CD4-positive, alpha-beta memory T cell (primary cell): Measurements from ENCODE around the gene TPPP. TPM values are rescaled to one million over a fixed set of nuclear protein-coding genes. Genes with fewer than 3 reads are reported as not detected.

ENCODE experiments used
- CTCF ChIA-PET: fragments of 350-600 bp; sonication (Branson Sonifier 250); formaldehyde crosslinking; loops from one replicate; lab custom pipeline; 2021; ENCODE audit warnings: inconsistent platforms; ENCODE audit not compliant: partially characterized antibody; lab: Charles Lee
- POLR2A ChIA-PET: fragments of 350-600 bp; sonication (Branson Sonifier 250); formaldehyde crosslinking; loops from one replicate; lab custom pipeline; 2021; ENCODE audit not compliant: partially characterized antibody; lab: Charles Lee
- DNase-seq, 5 donors: peaks; one replicate each; pipeline versions ENCODE4 v3.0.0 to v3.0.0-alpha.2; 2020 to 2022; ENCODE audit warnings: mixed read lengths in 1 of 5
- H3K27ac ChIP-seq: one replicate; pipeline ENCODE4 v1.7.0; 2013; ENCODE audit warnings: low read depth, low read length
- H3K27me3 ChIP-seq: 2 replicates; pipeline ENCODE4 v1.7.0; 2013; ENCODE audit warnings: mild to moderate bottlenecking, low read length, moderate library complexity; ENCODE audit not compliant: insufficient read depth
- H3K36me3 ChIP-seq: 2 replicates; pipeline ENCODE4 v1.7.0; 2013; ENCODE audit warnings: mild to moderate bottlenecking, low read length, moderate library complexity; ENCODE audit not compliant: insufficient read depth
- H3K4me1 ChIP-seq: 2 replicates; pipeline ENCODE4 v1.7.0; 2013; ENCODE audit warnings: mild to moderate bottlenecking, low read length, moderate library complexity; ENCODE audit not compliant: insufficient read depth
- H3K4me3 ChIP-seq, 2 donors: one replicate each; pipeline ENCODE4 v1.7.0; 2013; ENCODE audit warnings: low read length in 2 of 2, mild to moderate bottlenecking in 1 of 2
- H3K9me3 ChIP-seq, 2 donors: one replicate each; pipeline ENCODE4 v1.7.0; 2013; ENCODE audit warnings: low read length in 2 of 2, control low read depth in 1 of 2; ENCODE audit not compliant: control insufficient read depth in 1 of 2
- H3K27ac Mint-ChIP-seq, 7 donors: one replicate each; pipeline ENCODE4 v1.8.0; 2020 to 2021; ENCODE audit warnings: mixed read lengths in 7 of 7, mild to moderate bottlenecking in 6 of 7, inconsistent platforms in 3 of 7, moderate library complexity in 3 of 7
- H3K27me3 Mint-ChIP-seq, 2 donors: one replicate each; pipeline ENCODE4 v1.8.0; 2020 to 2021; ENCODE audit warnings: mixed read lengths in 2 of 2
- H3K36me3 Mint-ChIP-seq, 2 donors: one replicate each; pipeline ENCODE4 v1.8.0; 2020 to 2021; ENCODE audit warnings: mixed read lengths in 2 of 2, inconsistent platforms in 1 of 2, mild to moderate bottlenecking in 1 of 2
- H3K4me1 Mint-ChIP-seq, 4 donors: one replicate each; pipeline ENCODE4 v1.8.0; 2020 to 2021; ENCODE audit warnings: mixed read lengths in 4 of 4, mild to moderate bottlenecking in 1 of 4
- H3K4me3 Mint-ChIP-seq, 8 donors: one replicate each; pipeline ENCODE4 v1.8.0; 2020 to 2021; ENCODE audit warnings: mixed read lengths in 8 of 8, mild to moderate bottlenecking in 7 of 8, moderate library complexity in 6 of 8, inconsistent platforms in 3 of 8
- H3K9me3 Mint-ChIP-seq, 8 donors: one replicate each; pipeline ENCODE4 v1.8.0; 2020 to 2021; ENCODE audit warnings: mixed read lengths in 8 of 8, mild to moderate bottlenecking in 5 of 8, inconsistent platforms in 3 of 8, moderate library complexity in 1 of 8
- intact Hi-C: fragments of 100-400 bp; cut with micrococcal nuclease; formaldehyde crosslinking; loops from one replicate; pipeline ENCODE4 v1.15.1; 2023
- polyA plus RNA-seq, 2 donors: library from polyadenylated mRNA; unstranded; fragments of 300-500 nt; fragmentation: Illumina TruSeq; gene quantifications; one replicate each; pipeline ENCODE4 v1.2.3, GENCODE V29; 2021
- total RNA-seq, 2 experiments: library from RNA; stranded (reverse); gene quantifications; one replicate each; pipeline ENCODE4 v1.2.3, GENCODE V29; 2021

TPPP gene
- total and polyA plus RNA-seq, 4 experiments from 2014 or later = 0.36 to 3.3 (median 1.1) TPM

DNA sequence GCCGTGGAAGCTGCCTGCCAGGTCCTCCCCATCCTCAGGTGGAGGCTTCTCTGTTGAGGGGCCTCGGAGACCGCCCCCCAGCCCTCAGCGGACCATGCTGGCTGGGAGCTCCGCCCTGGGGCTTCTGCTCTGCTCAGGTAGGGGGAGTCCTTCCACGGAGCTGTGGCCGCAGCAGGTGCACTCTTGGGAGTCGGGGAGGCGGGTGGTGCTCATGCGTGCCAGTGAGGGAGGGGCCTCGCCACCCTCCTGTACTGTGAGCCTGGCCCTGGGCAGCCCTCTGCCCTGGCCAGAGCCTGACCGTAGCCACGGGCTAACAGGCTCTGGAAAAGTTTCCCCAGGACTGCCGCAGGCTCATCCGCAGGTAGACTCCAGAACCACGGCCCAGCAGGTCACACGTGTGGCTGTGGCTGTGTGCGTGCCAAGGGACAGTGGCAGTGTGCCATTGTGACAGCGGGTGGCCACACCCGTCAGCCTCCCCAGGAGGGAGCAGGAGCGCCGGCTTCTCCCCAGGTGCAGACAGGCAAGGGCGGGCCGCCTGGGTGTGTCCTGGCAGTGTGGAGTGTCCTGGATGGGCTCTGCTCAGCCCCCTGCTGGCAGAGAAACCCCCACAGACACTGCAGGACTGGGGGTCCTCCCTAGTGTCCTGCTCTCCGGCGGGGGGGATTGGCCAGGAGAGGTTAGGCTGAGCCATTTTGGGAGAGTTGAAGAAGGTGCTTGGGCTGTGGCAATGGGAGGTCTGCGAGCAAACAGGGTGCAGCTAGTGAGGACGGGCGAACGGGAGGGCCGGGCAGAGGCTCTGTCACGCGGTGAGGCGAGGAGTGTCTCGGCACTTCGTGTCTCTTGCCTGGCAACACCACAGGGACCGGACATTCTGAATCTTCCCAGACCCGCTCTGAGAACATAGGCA lies 29.5 kb downstream of the TPPP start:
- ChIA-PET CTCF (no interaction called here), POLR2A (no interaction called here)
- H3K27ac Mint-ChIP-seq = peak overlapping the region in 1 of 7 donors; percentile 63
- H3K4me3 Mint-ChIP-seq = no peak overlapping the region
- DNase-seq = peak in 1 of 5 donors; percentile 34
- no peaks in the 10 kb centered on the region for H3K27me3 Mint-ChIP-seq
- peaks cover 33 to 34% of the 10 kb centered on the region in 2 donors for H3K36me3 Mint-ChIP-seq
- no peak overlapping the region for H3K27ac ChIP-seq
- peaks cover 1 to 8% (median 5%) of the 10 kb centered on the region in 4 donors for H3K4me1 Mint-ChIP-seq
- intact Hi-C loops = no loop called here
- H3K4me1 ChIP-seq = no peaks in the 10 kb centered on the region
- H3K27me3 ChIP-seq = no peaks in the 10 kb centered on the region
- H3K36me3 ChIP-seq = peaks cover 4% of the 10 kb centered on the region
- no peaks in the 10 kb centered on the region for H3K9me3 Mint-ChIP-seq
- no peak overlapping the region for H3K4me3 ChIP-seq
- H3K9me3 ChIP-seq = no peaks in the 10 kb centered on the region

DNA sequence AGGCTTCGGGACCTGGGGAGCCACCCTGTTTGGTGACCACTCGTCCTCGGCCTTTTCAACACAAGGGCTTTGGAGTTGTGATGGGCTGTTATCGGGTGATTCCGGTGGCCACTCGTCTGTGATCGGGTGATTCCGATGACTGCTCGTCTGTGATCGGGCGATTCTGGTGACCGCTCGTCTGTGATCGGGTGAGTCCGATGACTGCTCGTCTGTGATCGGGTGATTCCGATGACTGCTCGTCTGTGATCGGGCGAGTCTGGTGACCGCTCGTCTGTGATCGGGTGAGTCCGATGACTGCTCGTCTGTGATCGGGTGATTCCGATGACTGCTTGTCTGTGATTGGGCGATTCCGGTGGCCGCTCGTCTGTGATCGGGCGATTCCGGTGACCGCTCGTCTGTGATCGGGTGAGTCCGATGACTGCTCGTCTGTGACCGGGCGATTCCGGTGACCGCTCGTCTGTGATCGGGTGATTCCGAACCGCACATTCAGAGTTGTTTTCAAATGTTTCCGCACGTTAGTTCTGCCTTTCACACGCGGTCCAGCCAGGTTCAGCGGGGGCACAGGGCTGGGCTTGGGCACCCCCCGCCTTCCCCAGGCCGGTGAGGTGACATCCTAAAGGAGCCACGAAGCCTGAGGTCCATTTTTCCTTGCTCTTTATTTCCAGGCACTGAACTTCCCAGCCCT lies 30.3 kb downstream of the TPPP start:
- CTCF ChIA-PET = no interaction called here

DNA sequence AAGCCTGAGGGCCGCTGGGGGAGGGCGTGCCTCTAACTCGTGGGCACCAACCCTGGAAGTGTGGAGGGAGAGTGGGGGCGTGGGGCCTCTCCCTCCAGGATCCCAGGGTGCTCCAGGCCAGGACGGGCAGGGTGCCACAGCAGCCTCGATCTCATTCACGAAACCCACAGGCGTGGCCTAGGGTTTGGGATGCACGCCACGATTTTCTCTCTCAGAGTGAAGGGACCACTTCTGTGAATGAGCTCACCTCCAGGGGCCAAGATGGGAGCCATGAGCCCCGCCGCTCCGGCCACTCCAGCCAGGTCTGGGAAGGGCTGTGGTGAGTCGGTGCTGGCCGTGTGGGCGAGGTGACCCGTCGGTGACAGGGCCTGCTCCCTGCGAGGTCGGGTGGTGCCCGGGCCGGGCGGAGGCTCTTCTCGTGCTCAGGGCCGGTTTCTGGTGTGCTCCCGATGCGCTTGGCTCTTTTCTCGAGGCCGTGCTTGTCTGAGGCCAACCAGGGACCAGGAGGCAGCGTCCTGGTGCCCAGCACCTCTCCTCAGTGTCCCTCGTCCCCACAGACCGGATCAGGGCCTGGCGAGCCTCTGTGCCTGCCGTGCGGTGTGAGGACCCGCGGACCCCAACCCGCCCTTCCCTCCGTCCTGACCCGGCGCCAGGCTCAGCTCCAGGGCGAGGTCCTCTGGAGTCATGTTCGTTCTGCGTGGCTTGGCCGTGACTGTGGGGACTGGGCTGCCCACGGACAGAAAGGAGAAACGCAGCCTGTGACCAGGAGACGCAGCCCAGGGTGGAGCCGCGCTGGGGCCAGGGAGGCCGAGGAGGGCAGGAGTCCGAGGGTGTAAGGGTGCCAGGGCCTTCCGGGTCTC lies 31.0 kb downstream of the TPPP start:
- no peaks in the 10 kb centered on the region for H3K27me3 Mint-ChIP-seq
- no peaks in the 10 kb centered on the region for H3K27me3 ChIP-seq
- H3K9me3 Mint-ChIP-seq = no peaks in the 10 kb centered on the region
- no peak for DNase-seq
- peaks cover 40 to 41% of the 10 kb centered on the region in 2 donors for H3K36me3 Mint-ChIP-seq
- no peak overlapping the region for H3K4me3 ChIP-seq
- H3K4me1 ChIP-seq = no peaks in the 10 kb centered on the region
- peak overlapping the region in 1 of 7 donors; percentile 60 for H3K27ac Mint-ChIP-seq
- no peak overlapping the region for H3K27ac ChIP-seq
- peaks cover under 1 to 4% (median 2%) of the 10 kb centered on the region in 4 donors for H3K4me1 Mint-ChIP-seq
- intact Hi-C loops = no loop called here
- ChIA-PET POLR2A (no interaction called here), CTCF (no interaction called here)
- peaks cover 4% of the 10 kb centered on the region for H3K36me3 ChIP-seq
- no peaks in the 10 kb centered on the region for H3K9me3 ChIP-seq
- no peak overlapping the region for H3K4me3 Mint-ChIP-seq

More for the DNA sequence above, 30.3 kb downstream of the TPPP start:
- intact Hi-C loops = no loop called here
- no peaks in the 10 kb centered on the region for H3K27me3 Mint-ChIP-seq
- peaks cover 4% of the 10 kb centered on the region for H3K36me3 ChIP-seq
- no peaks in the 10 kb centered on the region for H3K27me3 ChIP-seq
- no peak overlapping the region for H3K4me3 Mint-ChIP-seq
- H3K4me3 ChIP-seq = no peak overlapping the region
- peak in 1 of 5 donors; percentile 29 for DNase-seq
- H3K4me1 Mint-ChIP-seq = peaks cover 1 to 8% (median 5%) of the 10 kb centered on the region in 4 donors
- H3K27ac ChIP-seq = no peak overlapping the region
- no peaks in the 10 kb centered on the region for H3K4me1 ChIP-seq
- peaks cover 38 to 39% of the 10 kb centered on the region in 2 donors for H3K36me3 Mint-ChIP-seq
- no peaks in the 10 kb centered on the region for H3K9me3 Mint-ChIP-seq
- POLR2A ChIA-PET = no interaction called here
- no peak overlapping the region for H3K27ac Mint-ChIP-seq
- no peaks in the 10 kb centered on the region for H3K9me3 ChIP-seq

- peaks cover 45 to 53% of the 10 kb centered on the region in 2 donors for H3K36me3 Mint-ChIP-seq
- CTCF ChIA-PET = no interaction called here
- intact Hi-C loops = no loop called here
Observed at GRCh38 chr5:660491-661030, 32.6 kb downstream of the TPPP start.

GRCh38 chr5:659496-660263 lies 33.5 kb downstream of the TPPP start:
- no peaks in the 10 kb centered on the region for H3K27me3 Mint-ChIP-seq
- no peak overlapping the region for H3K4me3 Mint-ChIP-seq
- H3K4me1 Mint-ChIP-seq = peaks cover 0 to 4% (median 2%) of the 10 kb centered on the region in 4 donors
- ChIA-PET CTCF (no interaction called here), POLR2A (no interaction called here)
- Histone ChIP-seq H3K4me3 (no peak overlapping the region), H3K4me1 (no peaks in the 10 kb centered on the region), H3K27ac (no peak overlapping the region), H3K9me3 (no peaks in the 10 kb centered on the region), H3K36me3 (peaks cover 4% of the 10 kb centered on the region), H3K27me3 (no peaks in the 10 kb centered on the region)
- H3K9me3 Mint-ChIP-seq = no peaks in the 10 kb centered on the region
- peaks cover 48 to 54% of the 10 kb centered on the region in 2 donors for H3K36me3 Mint-ChIP-seq
- intact Hi-C loops = no loop called here
- H3K27ac Mint-ChIP-seq = peak overlapping the region in 1 of 7 donors; percentile 30
- DNase-seq = no peak

More at GRCh38 chr5:660491-661030, 32.6 kb downstream of the TPPP start:
- Histone ChIP-seq H3K4me1 (no peaks in the 10 kb centered on the region), H3K36me3 (peaks cover 4% of the 10 kb centered on the region), H3K9me3 (no peaks in the 10 kb centered on the region), H3K27me3 (no peaks in the 10 kb centered on the region), H3K27ac (no peak overlapping the region), H3K4me3 (no peak overlapping the region)
- H3K9me3 Mint-ChIP-seq = no peaks in the 10 kb centered on the region
- peaks cover 0 to 4% (median 2%) of the 10 kb centered on the region in 4 donors for H3K4me1 Mint-ChIP-seq
- POLR2A ChIA-PET = no interaction called here
- DNase-seq = no peak
- H3K27ac Mint-ChIP-seq = peak overlapping the region in 3 of 7 donors; percentile 18 to 62 (median 30)
- no peak overlapping the region for H3K4me3 Mint-ChIP-seq
- no peaks in the 10 kb centered on the region for H3K27me3 Mint-ChIP-seq

GRCh38 chr5:658103-658502 lies 35.0 kb downstream of the TPPP start:
- peaks cover 9% of the 10 kb centered on the region for H3K36me3 ChIP-seq
- Mint-ChIP-seq H3K36me3 (peaks cover 55 to 56% of the 10 kb centered on the region in 2 donors), H3K9me3 (no peaks in the 10 kb centered on the region), H3K4me1 (peaks cover 0 to 8% (median 2%) of the 10 kb centered on the region in 4 donors), H3K27ac (peak overlapping the region in 1 of 7 donors; percentile 20), H3K4me3 (no peak overlapping the region), H3K27me3 (no peaks in the 10 kb centered on the region)
- intact Hi-C loops = no loop called here
- H3K4me3 ChIP-seq = no peak overlapping the region
- ChIA-PET CTCF (interaction anchor here (1.5 kb wide), 1 partner anchor 243 kb away, joined by 3 read pairs; no protein-coding TSS in a partner anchor), POLR2A (no interaction called here)
- no peaks in the 10 kb centered on the region for H3K9me3 ChIP-seq
- no peak overlapping the region for H3K27ac ChIP-seq
- no peaks in the 10 kb centered on the region for H3K4me1 ChIP-seq
- no peaks in the 10 kb centered on the region for H3K27me3 ChIP-seq
- DNase-seq = no peak
